Esophagus squamous epithelium (tissue), 5 donors: ENCODE data around the gene ASTN1. TPM values are rescaled to one million over a fixed set of nuclear protein-coding genes. Genes with fewer than 3 reads are reported as not detected.

Experiments
- DNase-seq: peaks from one replicate; lab custom pipeline; 2025; lab: John Stamatoyannopoulos, UW
- H3K27ac ChIP-seq, 4 donors: fragments of 200-600 bp; sonication (generic); one replicate each; pipeline ENCODE4 v1.5.1; 2016 to 2019; ENCODE audit warnings: mild to moderate bottlenecking in 1 of 4
- H3K27me3 ChIP-seq, 4 donors: fragments of 200-600 bp; sonication (generic); 1 replicate in 3 of 4; 2 replicates in 1 of 4; pipeline versions ENCODE4 v1.5.1 to v1.6.0; 2017 to 2021; ENCODE audit warnings: antibody characterized with exemption in 1 of 4
- H3K36me3 ChIP-seq, 3 donors: fragments of 200-600 bp; sonication (generic); one replicate each; pipeline ENCODE4 v1.5.1; 2016 to 2019
- H3K4me1 ChIP-seq, 3 donors: fragments of 200-600 bp; sonication (generic); one replicate each; pipeline ENCODE4 v1.5.1; 2017 to 2019
- H3K4me3 ChIP-seq, 4 donors: fragments of 200-600 bp; sonication (generic); 1 replicate in 3 of 4; 2 replicates in 1 of 4; pipeline ENCODE4 v1.5.1; 2016 to 2019; ENCODE audit warnings: mild to moderate bottlenecking in 2 of 4, moderate library complexity in 1 of 4
- H3K9me3 ChIP-seq, 3 donors: fragments of 200-600 bp; sonication (generic); one replicate each; pipeline ENCODE4 v1.5.1; 2016 to 2019
- CTCF ChIP-seq, 6 experiments: fragments of 450-650 bp in 4 of 6; fragments of 200-600 bp in 2 of 6; sonication (generic) in 2 of 6; IDR thresholded peaks; one replicate each; pipeline ENCODE4 v1.5.1; 2016 to 2019; ENCODE audit warnings: antibody characterized with exemption in 6 of 6, mild to moderate bottlenecking in 4 of 6, moderate library complexity in 4 of 6
- POLR2A ChIP-seq, 4 donors: fragments of 450-650 bp; IDR thresholded peaks; one replicate each; pipeline ENCODE4 v1.6.1; 2017; ENCODE audit warnings: antibody characterized with exemption in 4 of 4, mild to moderate bottlenecking in 4 of 4, moderate library complexity in 3 of 4
- WGBS, 2 donors: methylation state at CpG; one replicate each; pipeline ENCODE4 v1.1.5; 2018; 5-methylcytosine and 5-hydroxymethylcytosine counted together
- intact Hi-C: fragments of 100-400 bp; cut with DNase I; formaldehyde crosslinking; loops from one replicate; pipeline ENCODE4 v1.15.0; 2022
- small RNA-seq, 4 donors: library from RNA; depleted of rRNA; stranded (forward); fragments of <200 nt; gene quantifications; one replicate each; pipeline ENCODE3, GENCODE V24; 2016
- total RNA-seq, 4 donors: library from RNA; depleted of rRNA; stranded (reverse); fragments of >200 nt; gene quantifications; one replicate each; pipeline ENCODE4 v1.1.0, GENCODE V29; 2016
- donor health status: DM: yes; HTN: yes; CAD: no.

The ASTN1 gene
- total RNA-seq, 4 donors from 2014 or later: under 0.01 TPM; not detected in 3

- no peaks in the 10 kb centered on the region for H3K4me1 ChIP-seq
- no peak for TF ChIP-seq POLR2A (IDR thresholded peaks at IDR 0.05)
- TF ChIP-seq CTCF (IDR thresholded peaks at IDR 0.05): no peak
- H3K27ac ChIP-seq: no peak overlapping the region
- no peaks in the 10 kb centered on the region for H3K9me3 ChIP-seq
- 22 to 29% methylated on average over 4 of the region's 4 CpGs for WGBS, 2 donors
- no peak for DNase-seq
- no peaks in the 10 kb centered on the region for H3K27me3 ChIP-seq
- H3K4me3 ChIP-seq: no peak overlapping the region
- no peaks in the 10 kb centered on the region for H3K36me3 ChIP-seq
- intact Hi-C loops: no loop called here
Observed at GRCh38 chr1:176811511-176812288, 352.8 kb downstream of the ASTN1 start.

- Histone ChIP-seq H3K9me3 (no peaks in the 10 kb centered on the region), H3K27me3 (no peaks in the 10 kb centered on the region), H3K4me3 (no peak overlapping the region), H3K27ac (no peak overlapping the region), H3K36me3 (no peaks in the 10 kb centered on the region), H3K4me1 (no peaks in the 10 kb centered on the region)
- no peak for DNase-seq
- TF ChIP-seq POLR2A (IDR thresholded peaks at IDR 0.05): no peak
- no peak for TF ChIP-seq CTCF (IDR thresholded peaks at IDR 0.05)
- WGBS, 2 donors: 53 to 60% methylated on average over 2 of the region's 2 CpGs
- intact Hi-C loops: no loop called here
Observed at GRCh38 chr1:176809292-176809691, 355.2 kb downstream of the ASTN1 start.

Small RNAs within 50 kb of the gene (small RNA-seq; reads per million reads assigned to genes)
- 0 to 0.07 (median 0) reads per million in 4 donors for gene MIR488

Other genes with a start within 250 kb of the ASTN1 start
- not detected for gene BRINP2, start 6.2 kb upstream of the ASTN1 start, total RNA-seq